ENCODE measurements around the gene ITGAX. TPM values are rescaled to one million over a fixed set of nuclear protein-coding genes. Genes with fewer than 3 reads are reported as not detected.

The ITGAX gene
- total RNA-seq, 2 experiments from 2014 or later = not detected

GRCh38 chr16:31385680-31386079, 30.7 kb downstream of the ITGAX start:
- H3K4me2 ChIP-seq (ENCODE audit: low read length) = no peak overlapping the region
- no peaks in the 10 kb centered on the region for H3K4me1 ChIP-seq (ENCODE audit: insufficient read depth, low read length, poor library complexity, severe bottlenecking)
- no peak overlapping the region for H3K27ac ChIP-seq (ENCODE audit: low read depth, low read length, poor library complexity, severe bottlenecking)
- intact Hi-C loops (cut with micrococcal nuclease; ENCODE audit: unreplicated experiment) = no loop called here
- DNase-seq (ENCODE audit: low spot score) = no peak
- H3K4me3 ChIP-seq (ENCODE audit: low read depth, low read length, poor library complexity, severe bottlenecking) = no peak overlapping the region
- no peaks in the 10 kb centered on the region for H3K36me3 ChIP-seq (ENCODE audit: insufficient read depth, low read length)
- H3K9me3 ChIP-seq (ENCODE audit: low read length) = no peaks in the 10 kb centered on the region
- no peaks in the 10 kb centered on the region for H3K9me2 ChIP-seq (ENCODE audit: insufficient read depth, low read length)
- POLR2A ChIA-PET = interaction anchor here (0.6 to 0.9 kb wide), 2 partner anchors 10 to 13 kb away, joined by 3 read pairs; no protein-coding TSS in a partner anchor
- H2AFZ ChIP-seq (ENCODE audit: low read length) = no peak overlapping the region
- H4K20me1 ChIP-seq (ENCODE audit: insufficient read depth, low read length) = no peaks in the 10 kb centered on the region
- no peak for TF ChIP-seq EZH2phosphoT487 (IDR thresholded peaks at IDR 0.05; ENCODE audit: borderline replicate concordance, low read depth, low read length)
- no peak for TF ChIP-seq CTCF (conservative IDR thresholded peaks at IDR 0.05; ENCODE audit: low read length)
- no TSS peak for BruUV-seq (replicated peaks)
- CTCF ChIA-PET (ENCODE audit: unreplicated experiment) = interaction anchor here (1.2 kb wide), 1 partner anchor 10 kb away, joined by 5 read pairs; no protein-coding TSS in a partner anchor
- H3K79me2 ChIP-seq (ENCODE audit: insufficient read depth, low read depth, low read length) = no peaks in the 10 kb centered on the region

GRCh38 chr16:31386157-31386984, 31.4 kb downstream of the ITGAX start:
- ChIA-PET POLR2A (interaction anchor here (0.6 kb wide), 2 partner anchors 12 to 441 kb away, joined by 3 read pairs; no protein-coding TSS in a partner anchor), CTCF (ENCODE audit: unreplicated experiment) (interaction anchor here (1.2 kb wide), 1 partner anchor 11 kb away, joined by 5 read pairs; no protein-coding TSS in a partner anchor)
- no TSS peak for BruUV-seq (replicated peaks)
- H3K36me3 ChIP-seq (ENCODE audit: insufficient read depth, low read length) = no peaks in the 10 kb centered on the region
- no peaks in the 10 kb centered on the region for H3K79me2 ChIP-seq (ENCODE audit: insufficient read depth, low read depth, low read length)
- H3K4me3 ChIP-seq (ENCODE audit: low read depth, low read length, poor library complexity, severe bottlenecking) = no peak overlapping the region
- H4K20me1 ChIP-seq (ENCODE audit: insufficient read depth, low read length) = no peaks in the 10 kb centered on the region
- H3K27ac ChIP-seq (ENCODE audit: low read depth, low read length, poor library complexity, severe bottlenecking) = no peak overlapping the region
- no peak for DNase-seq (ENCODE audit: low spot score)
- H3K9me2 ChIP-seq (ENCODE audit: insufficient read depth, low read length) = no peaks in the 10 kb centered on the region
- intact Hi-C loops (cut with micrococcal nuclease; ENCODE audit: unreplicated experiment) = no loop called here
- H3K4me1 ChIP-seq (ENCODE audit: insufficient read depth, low read length, poor library complexity, severe bottlenecking) = no peaks in the 10 kb centered on the region
- no peak overlapping the region for H2AFZ ChIP-seq (ENCODE audit: low read length)
- TF ChIP-seq EZH2phosphoT487 (IDR thresholded peaks at IDR 0.05; ENCODE audit: borderline replicate concordance, low read depth, low read length) (no peak), CTCF (conservative IDR thresholded peaks at IDR 0.05; ENCODE audit: low read length) (no peak)
- no peak overlapping the region for H3K4me2 ChIP-seq (ENCODE audit: low read length)
- H3K9me3 ChIP-seq (ENCODE audit: low read length) = no peaks in the 10 kb centered on the region

- DNase-seq (ENCODE audit: low spot score) = no peak
- Histone ChIP-seq H3K36me3 (ENCODE audit: insufficient read depth, low read length) (no peaks in the 10 kb centered on the region), H4K20me1 (ENCODE audit: insufficient read depth, low read length) (no peaks in the 10 kb centered on the region), H3K4me1 (ENCODE audit: insufficient read depth, low read length, poor library complexity, severe bottlenecking) (no peaks in the 10 kb centered on the region), H3K4me2 (ENCODE audit: low read length) (no peak overlapping the region), H2AFZ (ENCODE audit: low read length) (no peak overlapping the region), H3K9me3 (ENCODE audit: low read length) (no peaks in the 10 kb centered on the region), H3K27ac (ENCODE audit: low read depth, low read length, poor library complexity, severe bottlenecking) (no peak overlapping the region), H3K9me2 (ENCODE audit: insufficient read depth, low read length) (no peaks in the 10 kb centered on the region), H3K79me2 (ENCODE audit: insufficient read depth, low read depth, low read length) (no peaks in the 10 kb centered on the region), H3K4me3 (ENCODE audit: low read depth, low read length, poor library complexity, severe bottlenecking) (no peak overlapping the region)
- no TSS peak for BruUV-seq (replicated peaks)
- CTCF ChIA-PET (ENCODE audit: unreplicated experiment) = no interaction called here
- no peak for TF ChIP-seq EZH2phosphoT487 (IDR thresholded peaks at IDR 0.05; ENCODE audit: borderline replicate concordance, low read depth, low read length)
- no peak for TF ChIP-seq CTCF (conservative IDR thresholded peaks at IDR 0.05; ENCODE audit: low read length)
- intact Hi-C loops (cut with micrococcal nuclease; ENCODE audit: unreplicated experiment) = no loop called here
- POLR2A ChIA-PET = no interaction called here
Observed at GRCh38 chr16:31388535-31388934, 33.6 kb downstream of the ITGAX start.
